HG03354 (cell line): ENCODE data around the gene PECR.

ENCODE experiments used
- ATAC-seq: cut with Tn5 transposase; IDR thresholded peaks from one replicate; pipeline ENCODE4 v1.9.1; 2021; ENCODE audit warnings: mild to moderate bottlenecking; ENCODE audit not compliant: unreplicated experiment, poor library complexity, severe bottlenecking

Gene PECR

GRCh38 chr2:216081487-216082116 lies at the start of gene PECR, which contains the start of gene TMEM169:
TSS of gene PECR (minus strand) at chr2:216081809. CDS start at chr2:216081741, 68 bp downstream.
TSS of gene TMEM169 (plus strand) at chr2:216081919. CDS start at chr2:216095964, 14,045 bp downstream.
- ATAC-seq = peak; percentile 93

GRCh38 chr2:216130346-216130971 lies 48.9 kb upstream of the PECR start:
- no peak for ATAC-seq

GRCh38 chr2:216126943-216127342 lies 45.3 kb upstream of the PECR start:
- no peak for ATAC-seq

- no peak for ATAC-seq
Observed at GRCh38 chr2:216121255-216121654, 39.6 kb upstream of the PECR start.

GRCh38 chr2:216119986-216120385 lies 38.4 kb upstream of the PECR start:
- no peak for ATAC-seq

- no peak for ATAC-seq
Observed at GRCh38 chr2:216119146-216119545, 37.5 kb upstream of the PECR start.

- ATAC-seq = no peak
Observed at GRCh38 chr2:216118474-216118873, 36.9 kb upstream of the PECR start.

GRCh38 chr2:216117561-216118340 lies 36.1 kb upstream of the PECR start:
- ATAC-seq = no peak

- ATAC-seq = no peak
Observed at GRCh38 chr2:216116418-216116817, 34.8 kb upstream of the PECR start.

GRCh38 chr2:216114714-216115531 lies 33.3 kb upstream of the PECR start:
- peak; percentile 37 for ATAC-seq

GRCh38 chr2:216114382-216114713 lies 32.7 kb upstream of the PECR start:
- ATAC-seq = peak; percentile 1

- peak; percentile 72 for ATAC-seq
Observed at GRCh38 chr2:216113572-216113971, 32.0 kb upstream of the PECR start.

GRCh38 chr2:216112926-216113325 lies 31.3 kb upstream of the PECR start:
- no peak for ATAC-seq

- ATAC-seq = no peak
Observed at GRCh38 chr2:216111122-216111521, 29.5 kb upstream of the PECR start.

GRCh38 chr2:216110620-216111019 lies 29.0 kb upstream of the PECR start:
- ATAC-seq = no peak

- peak; percentile 28 for ATAC-seq
Observed at GRCh38 chr2:216109962-216110614, 28.5 kb upstream of the PECR start.

GRCh38 chr2:216108967-216109921 lies 27.6 kb upstream of the PECR start, which contains the start of gene XRCC5:
TSS of gene XRCC5 (plus strand) at chr2:216109348. CDS start at chr2:216109437, 89 bp downstream.
- peak; percentile 58 for ATAC-seq

GRCh38 chr2:216108310-216108966 lies 26.8 kb upstream of the PECR start:
- no peak for ATAC-seq
